ENCODE data around the gene ANKRD63. TPM values are rescaled to one million over a fixed set of nuclear protein-coding genes. Genes with fewer than 3 reads are reported as not detected.

ANKRD63 gene
- total and polyA plus RNA-seq, 7 experiments from 2014 or later = 0.27 TPM; not detected in 5

GRCh38 chr15:40250771-40251483 is 31.9 kb downstream of the ANKRD63 start:
- Histone ChIP-seq H3K9me3 (ENCODE audit: control insufficient read depth in 2 of 3, low read length in 3 of 3) (no peaks in the 10 kb centered on the region), H3K4me3 (ENCODE audit: low read length) (no peak overlapping the region), H3K27me3 (ENCODE audit: control insufficient read depth in 2 of 2, insufficient read depth in 2 of 2, low read length in 2 of 2) (peaks cover 0 to 3% of the 10 kb centered on the region in 2 donors), H3K36me3 (ENCODE audit: control insufficient read depth in 2 of 3, insufficient read depth in 3 of 3, low read length in 3 of 3) (no peaks in the 10 kb centered on the region), H3K27ac (ENCODE audit: low read depth, low read length) (no peak overlapping the region), H3K4me1 (ENCODE audit: control insufficient read depth in 2 of 2, insufficient read depth in 2 of 2, low read length in 2 of 2) (no peaks in the 10 kb centered on the region)
- CTCF ChIA-PET = interaction anchor here (1.3 kb wide), 1 partner anchor 34 kb away, joined by 3 read pairs; no protein-coding TSS in a partner anchor
- DNase-seq = no peak
- no peaks in the 10 kb centered on the region for H3K36me3 Mint-ChIP-seq
- ATAC-seq = no peak
- intact Hi-C loops (cut with micrococcal nuclease) = no loop called here
- H3K9me3 Mint-ChIP-seq = no peaks in the 10 kb centered on the region
- H3K4me3 Mint-ChIP-seq = peak overlapping the region in 9 of 10 donors; percentile 14 to 81 (median 34)
- POLR2A ChIA-PET = no interaction called here
- peaks cover 27 to 56% (median 36%) of the 10 kb centered on the region in 5 donors for H3K27me3 Mint-ChIP-seq
- H3K27ac Mint-ChIP-seq = no peak overlapping the region
- H3K4me1 Mint-ChIP-seq = peaks cover 4 to 17% (median 9%) of the 10 kb centered on the region in 7 donors

- Histone ChIP-seq H3K4me3 (ENCODE audit: low read length) (no peak overlapping the region), H3K27ac (ENCODE audit: low read depth, low read length) (no peak overlapping the region), H3K9me3 (ENCODE audit: control insufficient read depth in 2 of 3, low read length in 3 of 3) (no peaks in the 10 kb centered on the region), H3K27me3 (ENCODE audit: control insufficient read depth in 2 of 2, insufficient read depth in 2 of 2, low read length in 2 of 2) (peaks cover 0 to 3% of the 10 kb centered on the region in 2 donors), H3K36me3 (ENCODE audit: control insufficient read depth in 2 of 3, insufficient read depth in 3 of 3, low read length in 3 of 3) (no peaks in the 10 kb centered on the region), H3K4me1 (ENCODE audit: control insufficient read depth in 2 of 2, insufficient read depth in 2 of 2, low read length in 2 of 2) (no peaks in the 10 kb centered on the region)
- ChIA-PET POLR2A (no interaction called here), CTCF (interaction anchor here (1.3 kb wide), 1 partner anchor 33 kb away, joined by 3 read pairs; no protein-coding TSS in a partner anchor)
- H3K4me3 Mint-ChIP-seq = no peak overlapping the region
- H3K4me1 Mint-ChIP-seq = peaks cover 4 to 17% (median 9%) of the 10 kb centered on the region in 7 donors
- H3K27ac Mint-ChIP-seq = no peak overlapping the region
- H3K36me3 Mint-ChIP-seq = no peaks in the 10 kb centered on the region
- DNase-seq (no peak), ATAC-seq (no peak)
- H3K27me3 Mint-ChIP-seq = peaks cover 27 to 54% (median 35%) of the 10 kb centered on the region in 5 donors
- intact Hi-C loops (cut with micrococcal nuclease) = no loop called here
- no peaks in the 10 kb centered on the region for H3K9me3 Mint-ChIP-seq
Measured at GRCh38 chr15:40250304-40250656, 32.6 kb downstream of the ANKRD63 start.

GRCh38 chr15:40249477-40250303 is 33.2 kb downstream of the ANKRD63 start:
- no peak overlapping the region for H3K4me3 ChIP-seq (ENCODE audit: low read length)
- DNase-seq (no peak), ATAC-seq (no peak)
- no peaks in the 10 kb centered on the region for H3K4me1 ChIP-seq (ENCODE audit: control insufficient read depth in 2 of 2, insufficient read depth in 2 of 2, low read length in 2 of 2)
- Mint-ChIP-seq H3K9me3 (no peaks in the 10 kb centered on the region), H3K4me1 (peaks cover 4 to 17% (median 9%) of the 10 kb centered on the region in 7 donors), H3K36me3 (no peaks in the 10 kb centered on the region), H3K27me3 (peaks cover 25 to 49% (median 30%) of the 10 kb centered on the region in 5 donors), H3K4me3 (no peak overlapping the region), H3K27ac (no peak overlapping the region)
- H3K27ac ChIP-seq (ENCODE audit: low read depth, low read length) = no peak overlapping the region
- ChIA-PET POLR2A (no interaction called here), CTCF (interaction anchor here (1.3 kb wide), 1 partner anchor 33 kb away, joined by 3 read pairs; no protein-coding TSS in a partner anchor)
- intact Hi-C loops (cut with micrococcal nuclease) = no loop called here
- peaks cover 0 to 3% of the 10 kb centered on the region in 2 donors for H3K27me3 ChIP-seq (ENCODE audit: control insufficient read depth in 2 of 2, insufficient read depth in 2 of 2, low read length in 2 of 2)
- H3K9me3 ChIP-seq (ENCODE audit: control insufficient read depth in 2 of 3, low read length in 3 of 3) = no peaks in the 10 kb centered on the region
- no peaks in the 10 kb centered on the region for H3K36me3 ChIP-seq (ENCODE audit: control insufficient read depth in 2 of 3, insufficient read depth in 3 of 3, low read length in 3 of 3)

- Mint-ChIP-seq H3K27me3 (peaks cover 12 to 34% (median 16%) of the 10 kb centered on the region in 5 donors), H3K36me3 (no peaks in the 10 kb centered on the region), H3K4me3 (no peak overlapping the region), H3K9me3 (no peaks in the 10 kb centered on the region), H3K4me1 (peaks cover 0 to 8% (median 6%) of the 10 kb centered on the region in 7 donors), H3K27ac (no peak overlapping the region)
- no peak overlapping the region for H3K27ac ChIP-seq (ENCODE audit: low read depth, low read length)
- H3K36me3 ChIP-seq (ENCODE audit: control insufficient read depth in 2 of 3, insufficient read depth in 3 of 3, low read length in 3 of 3) = no peaks in the 10 kb centered on the region
- ChIA-PET POLR2A (no interaction called here), CTCF (no interaction called here)
- no peak for ATAC-seq
- H3K4me1 ChIP-seq (ENCODE audit: control insufficient read depth in 2 of 2, insufficient read depth in 2 of 2, low read length in 2 of 2) = no peaks in the 10 kb centered on the region
- DNase-seq = no peak
- H3K27me3 ChIP-seq (ENCODE audit: control insufficient read depth in 2 of 2, insufficient read depth in 2 of 2, low read length in 2 of 2) = peaks cover 0 to 3% of the 10 kb centered on the region in 2 donors
- H3K9me3 ChIP-seq (ENCODE audit: control insufficient read depth in 2 of 3, low read length in 3 of 3) = no peaks in the 10 kb centered on the region
- no peak overlapping the region for H3K4me3 ChIP-seq (ENCODE audit: low read length)
- intact Hi-C loops (cut with micrococcal nuclease) = no loop called here
Measured at GRCh38 chr15:40248006-40248783, 34.7 kb downstream of the ANKRD63 start.

- ATAC-seq (no peak), DNase-seq (no peak)
- H3K27ac Mint-ChIP-seq = no peak overlapping the region
- ChIA-PET POLR2A (no interaction called here), CTCF (interaction anchor here (1.2 kb wide), 1 partner anchor 9 kb away, joined by 4 read pairs; the partner anchor contains the start of gene PAK6)
- H3K4me3 Mint-ChIP-seq = no peak overlapping the region
- no peaks in the 10 kb centered on the region for H3K36me3 Mint-ChIP-seq
- H3K4me1 ChIP-seq (ENCODE audit: control insufficient read depth in 2 of 2, insufficient read depth in 2 of 2, low read length in 2 of 2) = no peaks in the 10 kb centered on the region
- H3K9me3 ChIP-seq (ENCODE audit: control insufficient read depth in 2 of 3, low read length in 3 of 3) = no peaks in the 10 kb centered on the region
- H3K27me3 Mint-ChIP-seq = peaks cover 9 to 30% (median 11%) of the 10 kb centered on the region in 5 donors
- H3K27ac ChIP-seq (ENCODE audit: low read depth, low read length) = no peak overlapping the region
- intact Hi-C loops (cut with micrococcal nuclease) = no loop called here
- H3K4me3 ChIP-seq (ENCODE audit: low read length) = no peak overlapping the region
- H3K27me3 ChIP-seq (ENCODE audit: control insufficient read depth in 2 of 2, insufficient read depth in 2 of 2, low read length in 2 of 2) = no peaks in the 10 kb centered on the region
- no peaks in the 10 kb centered on the region for H3K9me3 Mint-ChIP-seq
- H3K4me1 Mint-ChIP-seq = peaks cover 0 to 5% (median 3%) of the 10 kb centered on the region in 7 donors
- H3K36me3 ChIP-seq (ENCODE audit: control insufficient read depth in 2 of 3, insufficient read depth in 3 of 3, low read length in 3 of 3) = no peaks in the 10 kb centered on the region
Measured at GRCh38 chr15:40247406-40247971, 35.4 kb downstream of the ANKRD63 start.
